Mesothelial cell of epicardium (in vitro differentiated cells): ENCODE data around the gene TTC38. TPM values are rescaled to one million over a fixed set of nuclear protein-coding genes. Genes with fewer than 3 reads are reported as not detected.

ENCODE experiments used
- DNase-seq, 2 experiments: peaks; one replicate each; pipeline ENCODE4 v3.0.0; 2021; ENCODE audit warnings: low spot score in 2 of 2; ENCODE audit not compliant: unreplicated experiment in 2 of 2
- H3K27ac Mint-ChIP-seq: 2 replicates; pipeline ENCODE4 v1.8.0; 2021; ENCODE audit warnings: mixed read lengths
- H3K27me3 Mint-ChIP-seq: 2 replicates; pipeline ENCODE4 v1.8.0; 2021; ENCODE audit warnings: low read depth, mixed read lengths
- H3K36me3 Mint-ChIP-seq: 2 replicates; pipeline ENCODE4 v1.8.0; 2021; ENCODE audit warnings: mixed read lengths
- H3K4me1 Mint-ChIP-seq: 2 replicates; pipeline ENCODE4 v1.8.0; 2021; ENCODE audit warnings: mixed read lengths
- H3K4me3 Mint-ChIP-seq: 2 replicates; pipeline ENCODE4 v1.8.0; 2021; ENCODE audit warnings: mild to moderate bottlenecking, moderate library complexity, mixed read lengths
- H3K9me3 Mint-ChIP-seq: 2 replicates; pipeline ENCODE4 v1.8.0; 2021; ENCODE audit warnings: mixed read lengths
- total RNA-seq: library from RNA; stranded (reverse); gene quantifications from 3 replicates; pipeline ENCODE4 v1.2.1, GENCODE V29; 2021
- TF ChIP-seq, protein P1 (sequence below): fragments of 200-600 bp; sonication (generic); IDR thresholded peaks from one replicate; pipeline ENCODE4 v1.5.0; 2021; ENCODE audit warnings: antibody characterized with exemption; ENCODE audit not compliant: unreplicated experiment

TTC38 gene
- total RNA-seq, result 30.0 to 30.9 TPM (median 30.3 TPM) in 3 replicates

DNA sequence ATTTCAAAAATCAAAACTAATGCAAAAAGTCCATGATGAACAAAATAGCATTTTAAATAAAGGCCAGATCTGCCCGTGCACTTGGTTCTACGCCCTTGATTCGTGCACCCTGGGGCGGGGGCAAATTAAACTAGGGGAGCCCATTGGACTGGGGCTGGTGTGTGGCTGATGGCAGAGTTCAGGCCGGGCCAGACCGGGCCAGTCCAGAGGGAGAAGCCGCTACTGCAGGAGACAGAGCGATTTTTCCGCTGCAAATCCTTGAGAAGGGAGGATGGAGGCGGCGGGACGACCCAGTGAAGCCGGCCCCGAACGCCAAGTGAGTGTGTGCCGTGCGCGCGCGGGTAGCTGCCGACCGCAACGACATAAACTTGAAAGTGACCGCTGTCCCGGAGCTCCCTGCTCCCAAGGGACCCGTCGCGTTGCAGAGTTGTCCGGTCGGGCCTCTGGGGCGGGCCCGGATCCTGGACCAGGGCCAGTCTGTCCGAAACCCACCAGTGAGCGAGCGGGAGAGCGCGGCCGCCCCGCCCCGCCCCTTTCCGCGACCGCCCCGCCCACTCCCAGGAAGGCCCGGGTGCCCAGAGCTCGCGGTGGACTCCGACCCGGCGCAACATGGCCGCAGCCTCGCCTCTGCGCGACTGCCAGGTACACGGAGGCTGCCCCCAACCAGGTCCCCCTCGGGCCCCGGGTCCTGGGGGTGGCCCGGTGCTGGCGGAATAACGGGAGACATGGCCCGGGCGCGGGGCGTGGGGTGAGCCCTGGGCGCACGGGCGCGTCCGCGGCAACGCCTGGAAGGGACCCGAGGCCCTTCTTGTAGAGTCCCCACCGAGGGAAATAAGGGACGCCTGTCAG lies at the start of gene TTC38:
Gene TTC38, plus strand, starts transcription at position 578 of the 849 bp plus-strand sequence. Its CDS starts 32 bp downstream, at position 610.
- H3K36me3 Mint-ChIP-seq, result peaks cover 13% of the 10 kb centered on the region
- peak within 1 kb of the TSS; percentile 91 for H3K4me3 Mint-ChIP-seq
- peak; percentile 51 to 78 for DNase-seq
- peaks cover 11% of the 10 kb centered on the region for H3K4me1 Mint-ChIP-seq
- H3K27ac Mint-ChIP-seq, result peak within 1 kb of the TSS; percentile 79
- H3K27me3 Mint-ChIP-seq, result peaks cover 28% of the 10 kb centered on the region
- peaks cover 15% of the 10 kb centered on the region for H3K9me3 Mint-ChIP-seq
- TF ChIP-seq, protein P1, sequence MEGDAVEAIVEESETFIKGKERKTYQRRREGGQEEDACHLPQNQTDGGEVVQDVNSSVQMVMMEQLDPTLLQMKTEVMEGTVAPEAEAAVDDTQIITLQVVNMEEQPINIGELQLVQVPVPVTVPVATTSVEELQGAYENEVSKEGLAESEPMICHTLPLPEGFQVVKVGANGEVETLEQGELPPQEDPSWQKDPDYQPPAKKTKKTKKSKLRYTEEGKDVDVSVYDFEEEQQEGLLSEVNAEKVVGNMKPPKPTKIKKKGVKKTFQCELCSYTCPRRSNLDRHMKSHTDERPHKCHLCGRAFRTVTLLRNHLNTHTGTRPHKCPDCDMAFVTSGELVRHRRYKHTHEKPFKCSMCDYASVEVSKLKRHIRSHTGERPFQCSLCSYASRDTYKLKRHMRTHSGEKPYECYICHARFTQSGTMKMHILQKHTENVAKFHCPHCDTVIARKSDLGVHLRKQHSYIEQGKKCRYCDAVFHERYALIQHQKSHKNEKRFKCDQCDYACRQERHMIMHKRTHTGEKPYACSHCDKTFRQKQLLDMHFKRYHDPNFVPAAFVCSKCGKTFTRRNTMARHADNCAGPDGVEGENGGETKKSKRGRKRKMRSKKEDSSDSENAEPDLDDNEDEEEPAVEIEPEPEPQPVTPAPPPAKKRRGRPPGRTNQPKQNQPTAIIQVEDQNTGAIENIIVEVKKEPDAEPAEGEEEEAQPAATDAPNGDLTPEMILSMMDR, result no peak

- H3K27ac Mint-ChIP-seq, result no peak overlapping the region
- H3K4me1 Mint-ChIP-seq, result peaks cover 2% of the 10 kb centered on the region
- H3K36me3 Mint-ChIP-seq, result peaks cover 35% of the 10 kb centered on the region
- no peak for DNase-seq
- TF ChIP-seq, protein P1, result no peak
- no peak overlapping the region for H3K4me3 Mint-ChIP-seq
- H3K9me3 Mint-ChIP-seq, result no peaks in the 10 kb centered on the region
- H3K27me3 Mint-ChIP-seq, result no peaks in the 10 kb centered on the region
Measured at GRCh38 chr22:46219636-46220035, 48.2 kb upstream of the TTC38 start.

DNA sequence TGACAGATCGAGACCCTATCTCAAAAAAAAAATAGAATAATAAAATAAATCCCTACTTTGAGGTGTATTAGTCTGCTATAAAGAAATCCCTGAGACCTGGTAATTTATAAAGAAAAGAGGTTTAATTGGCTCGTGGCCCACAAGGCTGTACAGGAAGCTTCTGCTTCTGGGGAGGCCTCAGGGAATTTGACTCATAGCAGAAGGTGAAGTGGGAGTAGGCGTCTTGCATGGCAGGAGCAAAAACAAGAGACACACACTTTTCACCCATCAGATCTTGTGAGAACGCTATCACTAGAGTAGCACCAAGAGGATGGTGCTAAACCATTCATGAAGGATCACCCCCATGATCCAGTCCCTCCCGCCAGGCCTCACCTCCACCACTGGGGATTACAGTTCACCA lies 46.9 kb upstream of the TTC38 start:
- no peaks in the 10 kb centered on the region for H3K9me3 Mint-ChIP-seq
- TF ChIP-seq, protein P1, result no peak
- no peak overlapping the region for H3K4me3 Mint-ChIP-seq
- H3K27ac Mint-ChIP-seq, result no peak overlapping the region
- DNase-seq, result no peak
- H3K36me3 Mint-ChIP-seq, result peaks cover 34% of the 10 kb centered on the region
- H3K4me1 Mint-ChIP-seq, result peaks cover 2% of the 10 kb centered on the region
- H3K27me3 Mint-ChIP-seq, result no peaks in the 10 kb centered on the region

- no peak overlapping the region for H3K27ac Mint-ChIP-seq
- H3K9me3 Mint-ChIP-seq, result no peaks in the 10 kb centered on the region
- TF ChIP-seq, protein P1, result no peak
- no peaks in the 10 kb centered on the region for H3K27me3 Mint-ChIP-seq
- no peak for DNase-seq
- H3K4me3 Mint-ChIP-seq, result no peak overlapping the region
- peaks cover 24% of the 10 kb centered on the region for H3K36me3 Mint-ChIP-seq
- H3K4me1 Mint-ChIP-seq, result peaks cover 2% of the 10 kb centered on the region
Measured at GRCh38 chr22:46224044-46224897, 43.5 kb upstream of the TTC38 start.

GRCh38 chr22:46224898-46225290 lies 42.9 kb upstream of the TTC38 start:
- Mint-ChIP-seq H3K4me1 (no peaks in the 10 kb centered on the region), H3K9me3 (no peaks in the 10 kb centered on the region), H3K4me3 (no peak overlapping the region), H3K27ac (no peak overlapping the region), H3K27me3 (no peaks in the 10 kb centered on the region), H3K36me3 (peaks cover 20% of the 10 kb centered on the region)
- no peak for DNase-seq
- TF ChIP-seq, protein P1, result no peak
